Measurements from ENCODE around the gene ANGPTL4. TPM values are rescaled to one million over a fixed set of nuclear protein-coding genes. Genes with fewer than 3 reads are reported as not detected.
A peak's percentile ranks its signal among the peaks of the same experiment; 100 is the strongest.

ANGPTL4 gene
- total and polyA plus RNA-seq, 7 donors, result 10.7 to 235 (median 42.5) TPM

GRCh38 chr19:8387688-8388611, 24.0 kb downstream of the ANGPTL4 start:
- H3K27ac ChIP-seq, result peak overlapping the region; percentile 15
- no peak for TF ChIP-seq CTCF (IDR thresholded peaks at IDR 0.05)
- DNase-seq (peak in 1 of 2 donors; percentile 15), ATAC-seq (no peak)
- H3K36me3 ChIP-seq (ENCODE audit: insufficient read depth in 1 of 2, low read depth in 1 of 2), result no peaks in the 10 kb centered on the region
- no peaks in the 10 kb centered on the region for H3K27me3 ChIP-seq (ENCODE audit: insufficient read depth in 3 of 3, low read length in 2 of 3)
- WGBS, 3 donors, result 81 to 85% (median 84%) methylated on average over 16 of the region's 16 CpGs
- peaks cover 28% of the 10 kb centered on the region for H3K4me1 ChIP-seq
- no peaks in the 10 kb centered on the region for H3K9me3 ChIP-seq
- intact Hi-C loops (cut with DNase I), result loop anchor here in 1 of 2 donors (2.0 kb wide), 1 partner anchor 19 kb away; no protein-coding TSS in a partner anchor
- no peak overlapping the region for H3K4me3 ChIP-seq

GRCh38 chr19:8388612-8388958, 24.6 kb downstream of the ANGPTL4 start:
- H3K36me3 ChIP-seq (ENCODE audit: insufficient read depth in 1 of 2, low read depth in 1 of 2), result no peaks in the 10 kb centered on the region
- no peaks in the 10 kb centered on the region for H3K27me3 ChIP-seq (ENCODE audit: insufficient read depth in 3 of 3, low read length in 2 of 3)
- 59 to 69% (median 63%) methylated on average over 2 of the region's 2 CpGs for whole genome bisulfite sequencing, 3 donors
- peak in 1 of 2 donors; percentile 5 for DNase-seq
- H3K4me3 ChIP-seq, result no peak overlapping the region
- no peak for ATAC-seq
- no peak for TF ChIP-seq CTCF (IDR thresholded peaks at IDR 0.05)
- intact Hi-C loops (cut with DNase I), result loop anchor here in 1 of 2 donors (2.0 kb wide), 1 partner anchor 20 kb away; no protein-coding TSS in a partner anchor
- H3K27ac ChIP-seq, result peak overlapping the region; percentile 100
- H3K4me1 ChIP-seq, result peaks cover 33% of the 10 kb centered on the region
- no peaks in the 10 kb centered on the region for H3K9me3 ChIP-seq

GRCh38 chr19:8389891-8390616, 26.1 kb downstream of the ANGPTL4 start, which contains the start of gene RAB11B:
TSS of gene RAB11B (plus strand) at chr19:8390360. CDS start at chr19:8390417, 57 bp downstream.
- WGBS, 3 donors, result 0 to 1% (median 0%) methylated on average over 65 to 70 of the region's 70 CpGs
- ATAC-seq (peak; percentile 80 to 86 (median 86)), DNase-seq (peak; percentile 99 to 100)
- no peak for TF ChIP-seq CTCF (IDR thresholded peaks at IDR 0.05)
- intact Hi-C loops (cut with DNase I), result loop anchor here (2.0 kb wide), 2 partner anchors 21 to 27 kb away; no protein-coding TSS in a partner anchor
- H3K27me3 ChIP-seq (ENCODE audit: insufficient read depth in 3 of 3, low read length in 2 of 3), result no peaks in the 10 kb centered on the region
- peaks cover 45% of the 10 kb centered on the region for H3K4me1 ChIP-seq
- H3K4me3 ChIP-seq, result peak within 1 kb of the TSS; percentile 91
- no peaks in the 10 kb centered on the region for H3K36me3 ChIP-seq (ENCODE audit: insufficient read depth in 1 of 2, low read depth in 1 of 2)
- H3K9me3 ChIP-seq, result no peaks in the 10 kb centered on the region
- peak within 1 kb of the TSS; percentile 100 for H3K27ac ChIP-seq

GRCh38 chr19:8390617-8390981, 26.6 kb downstream of the ANGPTL4 start:
- peak; percentile 76 to 84 (median 82) for ATAC-seq
- intact Hi-C loops (cut with DNase I), result loop anchor here (2.0 kb wide), 1 partner anchor 28 kb away; no protein-coding TSS in a partner anchor

More at GRCh38 chr19:8390617-8390981, 26.6 kb downstream of the ANGPTL4 start:
- Histone ChIP-seq H3K36me3 (ENCODE audit: insufficient read depth in 1 of 2, low read depth in 1 of 2) (no peaks in the 10 kb centered on the region), H3K4me3 (peak overlapping the region; percentile 91), H3K27me3 (ENCODE audit: insufficient read depth in 3 of 3, low read length in 2 of 3) (no peaks in the 10 kb centered on the region), H3K9me3 (no peaks in the 10 kb centered on the region), H3K4me1 (peaks cover 46% of the 10 kb centered on the region), H3K27ac (peak overlapping the region; percentile 100)
- TF ChIP-seq CTCF (IDR thresholded peaks at IDR 0.05), result no peak
- 1% methylated on average over 21 to 28 of the region's 28 CpGs for WGBS, 3 donors
- DNase-seq, result peak; percentile 96 to 99
